Epidermal melanocyte (primary cell): ENCODE results near the gene GRAMD1B.

ENCODE experiments used
- DNase-seq: peaks from one replicate; pipeline ENCODE4 v3.0.0; 2011; ENCODE audit warnings: low spot score; ENCODE audit not compliant: insufficient read length

Gene GRAMD1B

GRCh38 chr11:123587559-123587958 lies 157.5 kb downstream of the GRAMD1B start:
- DNase-seq = no peak

DNA sequence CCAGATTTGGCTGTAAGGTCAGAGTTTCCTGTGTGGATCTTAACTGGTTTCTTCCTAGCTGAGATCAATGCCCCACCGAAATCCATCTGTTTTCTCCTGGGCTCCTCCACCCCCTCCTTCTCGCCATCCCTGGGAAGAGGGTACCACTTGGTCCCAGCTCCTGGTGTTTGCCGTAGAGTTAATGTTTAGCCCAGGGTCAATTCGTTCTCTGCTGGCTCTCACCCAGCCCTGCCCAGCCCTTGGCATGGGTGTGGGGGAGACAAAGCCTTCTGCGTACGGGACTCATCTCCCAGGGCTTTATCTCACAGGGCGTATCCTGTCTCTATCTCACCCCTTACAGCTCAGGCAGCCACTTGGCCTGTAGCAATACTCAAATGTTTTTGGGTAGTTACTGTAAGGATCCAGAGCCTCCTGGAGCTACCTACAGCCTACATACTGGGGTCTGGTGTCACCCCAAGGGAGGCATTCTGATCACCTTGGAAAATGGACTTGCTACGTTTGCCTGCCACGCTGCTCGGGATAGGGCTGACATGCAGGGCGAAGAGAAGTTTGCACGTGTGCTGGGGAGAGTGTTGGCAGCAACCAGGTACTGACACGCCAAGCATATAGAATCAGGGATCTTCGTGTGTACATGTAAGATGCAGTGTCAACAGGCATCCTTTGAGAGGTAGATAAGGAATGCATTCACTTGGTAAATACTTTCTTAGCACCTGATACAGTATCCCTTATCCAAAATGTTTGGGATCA lies 158.2 kb downstream of the GRAMD1B start:
- no peak for DNase-seq

DNA sequence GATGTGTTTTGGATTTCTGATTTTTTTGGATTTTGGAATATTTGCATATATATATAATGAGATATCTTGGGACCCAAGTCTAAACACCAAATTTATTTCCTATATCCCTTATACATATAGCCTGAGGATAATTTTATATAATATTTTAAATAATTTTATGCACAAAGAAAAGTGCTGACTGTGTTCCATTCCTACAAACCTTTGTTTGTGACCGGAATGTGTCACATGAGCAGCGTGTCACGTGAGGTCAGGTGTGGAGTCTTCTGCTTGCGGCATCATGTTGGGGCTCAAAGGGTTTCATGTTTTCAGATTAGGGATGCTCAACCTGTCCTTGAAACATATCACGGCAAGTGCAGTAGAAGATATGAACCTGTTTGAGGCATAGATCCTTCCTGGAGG lies 158.8 kb downstream of the GRAMD1B start:
- DNase-seq = no peak

DNA sequence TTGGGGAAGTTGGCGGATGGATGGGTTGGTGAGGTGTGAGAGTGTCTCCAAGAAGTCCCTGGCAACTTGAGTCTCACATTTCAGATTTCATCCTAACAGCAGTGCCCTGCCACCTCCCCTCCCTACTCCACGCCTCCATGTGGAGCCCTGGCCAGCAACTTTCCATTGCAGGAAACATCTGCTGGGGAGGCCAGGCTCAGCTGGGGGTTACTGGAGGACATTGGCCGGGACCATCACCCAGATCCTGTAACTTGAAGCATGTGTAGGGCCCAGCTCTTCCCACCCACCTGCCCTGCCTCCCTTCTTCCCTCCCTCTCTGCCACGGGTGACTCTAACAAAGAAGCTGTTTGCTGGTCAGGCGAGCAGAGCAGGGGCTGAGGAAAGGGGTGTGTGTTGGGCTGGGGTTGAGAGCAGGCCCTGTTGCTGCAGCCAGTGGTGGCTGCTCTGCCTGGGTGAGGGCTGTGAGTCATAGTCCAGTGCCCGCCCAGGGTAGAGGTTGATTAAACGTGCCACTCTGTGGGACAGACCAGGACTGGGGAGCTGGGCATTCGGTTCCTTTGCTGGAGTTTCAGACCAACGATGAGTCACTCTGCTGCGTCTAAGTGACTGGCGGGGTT lies 160.3 kb downstream of the GRAMD1B start:
- DNase-seq = peak; percentile 36

DNA sequence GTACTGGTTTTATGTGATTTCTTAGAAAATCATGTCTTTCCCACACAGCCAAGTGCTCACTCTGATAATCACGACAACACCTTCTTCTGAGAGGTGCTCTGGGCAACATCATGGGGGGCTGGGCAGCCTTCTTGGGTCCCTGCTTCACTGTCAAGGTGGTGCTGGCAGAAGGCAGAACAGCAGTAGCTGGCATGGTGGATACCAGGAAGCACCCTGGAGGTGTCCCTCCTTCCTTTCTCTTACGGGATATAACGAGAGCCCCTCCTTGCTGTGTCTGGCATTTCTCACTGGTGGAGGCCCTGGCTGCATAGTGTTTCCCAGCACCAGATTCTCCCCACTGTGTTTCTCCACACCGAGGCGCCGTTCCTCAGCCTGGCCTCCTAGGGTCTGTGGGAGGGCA lies 163.5 kb downstream of the GRAMD1B start:
- DNase-seq = no peak

DNA sequence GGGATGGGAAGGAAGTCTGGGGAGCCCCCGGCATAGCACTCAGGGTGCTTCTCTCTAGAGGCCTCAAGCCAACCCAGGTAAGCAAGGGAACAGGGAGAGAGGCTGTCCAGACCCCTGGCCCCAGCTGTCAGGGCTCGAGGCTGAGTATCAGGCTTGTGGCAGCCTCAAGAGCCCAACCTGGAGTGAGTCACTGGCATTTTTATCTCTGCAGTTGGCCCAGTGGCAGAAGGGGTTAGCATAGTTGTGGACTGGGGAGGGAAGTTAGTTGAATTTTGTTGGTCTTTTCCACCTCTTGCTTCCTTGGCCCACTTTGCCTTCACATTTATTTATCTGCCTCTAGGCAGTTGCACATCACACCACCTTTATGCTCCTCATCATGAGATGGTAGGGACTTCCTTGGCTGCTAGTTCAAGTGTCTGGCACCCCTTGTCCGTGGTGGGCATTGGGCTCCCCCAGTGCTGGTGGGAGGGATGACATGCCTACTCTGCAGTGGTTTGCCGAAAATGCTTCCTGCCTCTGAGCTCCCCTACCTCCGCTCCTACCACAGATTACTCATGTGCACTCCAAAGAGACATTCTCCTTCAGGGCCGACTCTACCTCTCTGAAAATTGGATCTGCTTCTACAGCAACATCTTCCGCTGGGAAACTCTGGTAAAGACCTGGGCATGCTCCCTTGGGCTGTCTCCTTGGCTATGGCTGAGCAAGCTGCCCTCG lies 164.3 kb downstream of the GRAMD1B start:
- DNase-seq = no peak

DNA sequence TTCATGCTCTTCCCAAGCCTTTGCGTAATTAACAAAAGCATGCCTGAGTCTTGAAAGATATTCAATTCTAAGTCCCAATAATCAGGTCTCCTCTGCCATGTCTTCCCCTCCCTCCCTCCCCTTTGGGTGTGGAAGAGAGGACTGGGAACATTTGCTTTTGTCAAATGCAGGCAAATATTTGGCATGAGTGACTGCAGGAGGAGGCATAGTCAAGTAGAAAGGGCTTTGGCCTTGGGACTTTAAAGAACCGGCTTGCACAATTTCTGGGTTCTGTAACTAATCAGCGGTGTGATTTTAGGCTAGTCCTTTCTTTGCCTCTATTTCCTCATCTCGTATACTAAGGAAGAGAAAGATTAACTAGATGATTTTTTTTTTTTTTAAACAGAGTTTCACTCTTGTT lies 164.9 kb downstream of the GRAMD1B start:
- DNase-seq = no peak

- DNase-seq = no peak
Measured at GRCh38 chr11:123597859-123598258, 167.8 kb downstream of the GRAMD1B start.

DNA sequence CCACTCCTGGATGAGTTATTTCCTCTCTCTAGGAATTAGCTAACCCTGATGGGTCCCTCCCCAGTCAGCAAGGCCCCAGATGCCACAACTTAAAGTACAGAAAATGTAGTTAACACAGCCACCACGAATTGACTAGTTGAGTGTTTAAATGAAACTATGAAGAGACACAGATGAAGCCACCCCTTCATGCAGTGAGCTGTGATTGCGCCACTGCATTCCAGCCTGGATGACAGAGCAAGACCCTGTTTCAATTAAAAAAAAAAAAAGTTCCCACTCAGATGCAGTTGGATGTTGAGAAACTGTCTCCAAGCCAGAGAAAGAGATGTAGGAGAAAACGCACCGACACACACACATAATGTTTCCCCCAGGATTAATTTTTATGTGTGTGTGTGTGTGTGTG lies 171.1 kb downstream of the GRAMD1B start:
- no peak for DNase-seq

GRCh38 chr11:123601743-123602142 lies 171.7 kb downstream of the GRAMD1B start:
- DNase-seq = no peak

- DNase-seq = peak; percentile 3
Measured at GRCh38 chr11:123603666-123604065, 173.6 kb downstream of the GRAMD1B start.

DNA sequence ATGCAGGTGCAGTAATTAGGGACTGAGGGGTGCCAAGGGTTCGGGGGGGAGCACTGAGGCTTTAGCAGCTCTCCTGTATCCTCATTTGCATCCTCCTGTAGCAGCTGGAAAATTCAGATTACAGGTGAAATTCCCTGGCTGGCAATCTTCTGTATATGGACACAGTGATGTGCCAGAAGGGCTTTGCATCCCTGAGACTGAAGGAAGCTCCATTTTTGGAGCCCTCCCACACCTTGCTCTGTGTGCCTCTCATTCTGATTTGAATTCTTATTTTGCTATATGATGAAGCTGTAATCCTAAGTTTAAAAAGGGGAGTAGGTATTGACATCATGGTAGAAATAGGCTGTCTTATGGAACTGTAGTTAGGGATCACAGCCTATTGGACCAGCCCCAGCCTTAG lies 177.7 kb downstream of the GRAMD1B start:
- no peak for DNase-seq

- DNase-seq = no peak
Measured at GRCh38 chr11:123608371-123608770, 178.3 kb downstream of the GRAMD1B start.

DNA sequence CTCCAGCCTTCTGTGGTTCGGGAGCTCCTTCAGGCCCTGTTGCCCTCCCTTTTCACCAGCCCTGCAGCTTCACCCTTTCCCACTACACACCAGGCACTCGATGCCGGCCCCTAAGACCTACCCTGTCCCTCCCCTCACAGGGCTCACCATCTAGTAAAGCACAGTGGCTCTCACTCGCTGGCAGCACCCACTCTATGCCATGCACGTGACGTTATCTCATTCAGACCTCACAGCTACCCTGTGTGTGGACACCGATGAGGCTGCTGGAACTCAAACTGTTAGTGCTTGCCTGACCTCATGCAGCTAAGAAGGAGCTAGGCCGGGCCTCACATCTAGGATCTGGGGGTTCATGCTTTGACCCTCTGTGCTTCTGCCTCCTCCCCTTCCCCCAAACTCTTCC lies 178.9 kb downstream of the GRAMD1B start:
- no peak for DNase-seq

DNA sequence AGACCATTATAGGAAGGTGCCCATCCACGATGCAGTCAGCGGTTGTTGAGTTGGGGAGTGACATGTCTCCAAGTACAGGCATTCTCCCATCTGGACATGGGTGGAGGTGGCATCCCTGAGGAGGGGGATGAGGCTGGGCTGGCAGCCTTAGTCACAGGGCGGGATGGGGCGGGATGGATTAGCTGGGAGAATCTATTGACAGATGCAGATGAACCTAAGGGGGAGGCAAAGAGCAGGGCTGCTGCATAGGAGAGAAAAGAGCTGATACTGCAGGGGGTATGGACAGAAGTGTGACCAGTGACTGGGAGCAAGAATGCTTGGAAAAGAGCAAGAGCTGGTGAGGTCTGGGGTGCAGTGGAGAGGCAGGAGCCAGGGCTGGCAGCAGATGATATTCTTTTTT lies 181.6 kb downstream of the GRAMD1B start:
- DNase-seq = no peak

GRCh38 chr11:123616505-123617198 lies 186.6 kb downstream of the GRAMD1B start:
- DNase-seq = peak; percentile 44

GRCh38 chr11:123622576-123622975 lies 192.5 kb downstream of the GRAMD1B start:
- DNase-seq = no peak

GRCh38 chr11:123624974-123625373 lies 194.9 kb downstream of the GRAMD1B start:
- DNase-seq = no peak

DNA sequence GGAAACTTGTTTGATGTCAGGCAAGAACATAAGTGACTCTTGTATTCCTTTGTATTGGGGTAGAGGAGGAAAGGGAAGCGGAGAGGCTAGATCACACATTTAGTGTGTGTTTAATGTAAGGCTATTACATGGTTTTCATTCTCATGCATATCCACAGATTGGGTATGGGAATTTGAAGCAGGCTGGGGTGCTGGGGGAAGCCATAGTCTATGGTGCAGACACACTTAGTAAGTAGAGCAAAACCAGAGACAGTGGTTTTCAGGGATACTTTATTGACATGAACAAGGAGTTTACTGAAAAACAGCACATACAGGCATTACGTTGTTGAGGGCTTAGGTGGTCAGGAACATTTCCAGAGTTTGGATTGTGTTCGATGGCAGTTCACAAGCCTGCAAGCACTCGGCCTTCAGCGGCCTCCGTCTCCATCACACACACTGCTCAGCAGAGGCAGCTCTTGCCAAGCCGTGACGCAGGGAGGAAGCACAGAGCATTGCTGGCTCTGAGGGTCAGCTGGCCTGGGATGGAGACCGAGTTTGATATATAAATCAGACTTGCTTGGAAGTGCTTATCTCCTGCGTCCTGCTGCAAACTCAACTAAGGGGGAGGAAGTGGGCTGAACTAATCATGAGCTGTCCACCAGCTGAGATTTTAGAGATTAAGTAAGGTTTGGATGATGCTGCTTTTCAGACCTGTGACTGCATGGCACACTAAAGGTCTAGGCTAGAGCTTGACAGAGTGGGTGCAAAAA lies 199.0 kb downstream of the GRAMD1B start:
- DNase-seq = no peak

- DNase-seq = no peak
Measured at GRCh38 chr11:123630126-123630608, 200.1 kb downstream of the GRAMD1B start.

DNA sequence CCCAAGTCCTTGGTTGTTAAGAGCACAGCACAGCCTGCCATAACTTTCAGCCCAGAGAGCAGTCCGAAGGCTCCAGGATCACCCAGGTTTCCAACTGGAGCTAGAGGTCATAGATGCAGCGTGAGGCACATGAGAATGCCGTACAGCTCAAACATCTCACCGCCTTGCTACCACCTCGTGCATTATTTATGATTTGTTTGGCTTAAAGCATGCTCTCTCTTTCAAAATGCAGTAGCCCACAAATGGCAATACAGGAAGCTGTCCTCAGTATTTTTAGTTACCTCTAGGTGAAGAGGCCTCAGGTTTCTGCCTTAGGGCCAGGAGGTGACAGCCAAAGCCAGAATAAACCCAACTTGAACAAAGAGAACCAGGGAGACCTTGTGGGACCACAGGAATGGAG lies 210.0 kb downstream of the GRAMD1B start:
- DNase-seq = no peak
